Nephron (organoid): ENCODE measurements around the gene PNPLA1.

Experiments used
- H3K27ac Mint-ChIP-seq, 3 experiments: 2 replicates each; pipeline ENCODE4 v1.8.0; 2020; ENCODE audit warnings: mixed read lengths in 3 of 3, mild to moderate bottlenecking in 2 of 3, moderate library complexity in 1 of 3
- H3K27me3 Mint-ChIP-seq: 2 replicates; pipeline ENCODE4 v1.8.0; 2021; ENCODE audit warnings: low read depth, mild to moderate bottlenecking, moderate library complexity, mixed read lengths
- H3K36me3 Mint-ChIP-seq: 2 replicates; pipeline ENCODE4 v1.8.0; 2020; ENCODE audit warnings: low read depth, mixed read lengths
- H3K4me1 Mint-ChIP-seq: 2 replicates; pipeline ENCODE4 v1.8.0; 2020; ENCODE audit warnings: mixed read lengths
- H3K4me3 Mint-ChIP-seq, 3 experiments: 2 replicates each; pipeline ENCODE4 v1.8.0; 2020; ENCODE audit warnings: mild to moderate bottlenecking in 3 of 3, mixed read lengths in 3 of 3, moderate library complexity in 2 of 3
- H3K9me3 Mint-ChIP-seq: 2 replicates; pipeline ENCODE4 v1.8.0; 2020; ENCODE audit warnings: mixed read lengths
- CTCF ChIP-seq, 3 experiments: fragments of 200-600 bp; sonication (generic); IDR thresholded peaks; one replicate each; pipeline ENCODE4 v1.5.0; 2021; ENCODE audit warnings: antibody characterized with exemption in 3 of 3; ENCODE audit not compliant: unreplicated experiment in 3 of 3

Gene PNPLA1

GRCh38 chr6:36283608-36284007 lies 13.7 kb downstream of the PNPLA1 start:
- H3K4me1 Mint-ChIP-seq = no peaks in the 10 kb centered on the region
- H3K27me3 Mint-ChIP-seq = peaks cover 72% of the 10 kb centered on the region
- H3K9me3 Mint-ChIP-seq = no peaks in the 10 kb centered on the region
- no peak for TF ChIP-seq CTCF (IDR thresholded peaks at IDR 0.05; ENCODE audit: unreplicated experiment in 3 of 3)
- H3K27ac Mint-ChIP-seq = no peak overlapping the region
- H3K36me3 Mint-ChIP-seq = no peaks in the 10 kb centered on the region
- no peak overlapping the region for H3K4me3 Mint-ChIP-seq

- Mint-ChIP-seq H3K4me1 (no peaks in the 10 kb centered on the region), H3K36me3 (no peaks in the 10 kb centered on the region), H3K4me3 (no peak overlapping the region), H3K27me3 (peaks cover 72% of the 10 kb centered on the region), H3K27ac (no peak overlapping the region), H3K9me3 (no peaks in the 10 kb centered on the region)
- TF ChIP-seq CTCF (IDR thresholded peaks at IDR 0.05; ENCODE audit: unreplicated experiment in 3 of 3) = no peak
Measured at GRCh38 chr6:36284359-36284758, 14.5 kb downstream of the PNPLA1 start.

- no peak overlapping the region for H3K4me3 Mint-ChIP-seq
- no peak overlapping the region for H3K27ac Mint-ChIP-seq
- no peaks in the 10 kb centered on the region for H3K4me1 Mint-ChIP-seq
- TF ChIP-seq CTCF (IDR thresholded peaks at IDR 0.05; ENCODE audit: unreplicated experiment in 3 of 3) = no peak
- peaks cover 77% of the 10 kb centered on the region for H3K27me3 Mint-ChIP-seq
- no peaks in the 10 kb centered on the region for H3K9me3 Mint-ChIP-seq
- no peaks in the 10 kb centered on the region for H3K36me3 Mint-ChIP-seq
Measured at GRCh38 chr6:36285187-36285671, 15.4 kb downstream of the PNPLA1 start.

- Mint-ChIP-seq H3K4me3 (no peak overlapping the region), H3K36me3 (no peaks in the 10 kb centered on the region), H3K27me3 (peaks cover 79% of the 10 kb centered on the region), H3K4me1 (no peaks in the 10 kb centered on the region), H3K27ac (no peak overlapping the region), H3K9me3 (no peaks in the 10 kb centered on the region)
- no peak for TF ChIP-seq CTCF (IDR thresholded peaks at IDR 0.05; ENCODE audit: unreplicated experiment in 3 of 3)
Measured at GRCh38 chr6:36285797-36286196, 15.9 kb downstream of the PNPLA1 start.

GRCh38 chr6:36286858-36287257 lies 17.0 kb downstream of the PNPLA1 start:
- Mint-ChIP-seq H3K27ac (no peak overlapping the region), H3K27me3 (peaks cover 69% of the 10 kb centered on the region), H3K4me3 (no peak overlapping the region), H3K4me1 (no peaks in the 10 kb centered on the region), H3K36me3 (no peaks in the 10 kb centered on the region), H3K9me3 (no peaks in the 10 kb centered on the region)
- no peak for TF ChIP-seq CTCF (IDR thresholded peaks at IDR 0.05; ENCODE audit: unreplicated experiment in 3 of 3)

GRCh38 chr6:36289281-36289878 lies 19.5 kb downstream of the PNPLA1 start:
- TF ChIP-seq CTCF (IDR thresholded peaks at IDR 0.05; ENCODE audit: unreplicated experiment in 3 of 3) = no peak
- Mint-ChIP-seq H3K4me3 (no peak overlapping the region), H3K4me1 (no peaks in the 10 kb centered on the region), H3K27me3 (peaks cover 49% of the 10 kb centered on the region), H3K27ac (no peak overlapping the region), H3K9me3 (no peaks in the 10 kb centered on the region), H3K36me3 (no peaks in the 10 kb centered on the region)
